22Rv1 (cell line): Measurements from ENCODE around the gene ARMC12.

Experiments
- CTCF ChIP-seq: fragments of 450-650 bp; IDR thresholded peaks from 2 replicates; pipeline ENCODE4 v1.5.1; 2017; ENCODE audit warnings: mild to moderate bottlenecking
- ZFX ChIP-seq: fragments of 450-650 bp; IDR thresholded peaks from 2 replicates; pipeline ENCODE4 v1.6.1; 2017; ENCODE audit warnings: antibody characterized with exemption, borderline replicate concordance

GRCh38 chr6:35731414-35731735, 5.5 kb upstream of the ARMC12 start:
- TF ChIP-seq CTCF (no peak), ZFX (no peak)
